GM18951 (cell line): ENCODE measurements around the gene HELQ.

Source experiments
- POLR2A ChIP-seq: IDR thresholded peaks from 4 replicates; pipeline ENCODE4 v1.6.1; 2011; ENCODE audit warnings: mild to moderate bottlenecking; ENCODE audit not compliant: insufficient read length, insufficient read depth; ENCODE audit errors: extremely low read depth
- in situ Hi-C: fragments of 300-500 bp; cut with MboI; formaldehyde crosslinking; loops from one replicate; pipeline ENCODE4 v1.12.0; 2022; ENCODE audit warnings: low sequenced_read_pairs, mixed read lengths, inconsistent platforms; ENCODE audit not compliant: unreplicated experiment

Gene HELQ

GRCh38 chr4:83378419-83378818 is 77.2 kb downstream of the HELQ start:
- in situ Hi-C loops: no loop called here
- no peak for TF ChIP-seq POLR2A

GRCh38 chr4:83372931-83373330 is 82.7 kb downstream of the HELQ start:
- in situ Hi-C loops: no loop called here
- TF ChIP-seq POLR2A: no peak

- in situ Hi-C loops: no loop called here
- TF ChIP-seq POLR2A: no peak
These were observed 83.7 kb downstream of the HELQ start for GRCh38 chr4:83371936-83372335.

DNA sequence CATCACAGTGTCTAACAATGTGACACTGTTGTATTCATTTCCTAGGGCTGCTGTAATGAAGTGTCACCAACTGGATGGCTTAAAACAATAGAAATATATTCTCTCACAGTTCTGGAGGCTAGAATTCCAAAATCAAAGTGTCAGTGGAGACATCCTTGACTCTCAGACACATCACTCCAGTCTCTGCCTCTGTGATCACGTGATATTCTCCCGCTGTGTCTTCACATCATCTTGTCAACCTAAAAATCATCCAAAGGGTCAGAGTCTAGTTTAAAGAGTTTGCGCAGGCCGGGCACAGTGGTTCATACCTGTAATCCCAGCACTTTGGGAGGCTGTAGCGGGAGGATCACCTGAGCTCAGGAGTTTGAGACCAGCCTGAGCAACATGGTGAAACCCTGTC is 84.4 kb downstream of the HELQ start:
- in situ Hi-C loops: no loop called here
- no peak for TF ChIP-seq POLR2A

GRCh38 chr4:83370640-83370906 is 85.0 kb downstream of the HELQ start:
- in situ Hi-C loops: no loop called here
- no peak for TF ChIP-seq POLR2A

DNA sequence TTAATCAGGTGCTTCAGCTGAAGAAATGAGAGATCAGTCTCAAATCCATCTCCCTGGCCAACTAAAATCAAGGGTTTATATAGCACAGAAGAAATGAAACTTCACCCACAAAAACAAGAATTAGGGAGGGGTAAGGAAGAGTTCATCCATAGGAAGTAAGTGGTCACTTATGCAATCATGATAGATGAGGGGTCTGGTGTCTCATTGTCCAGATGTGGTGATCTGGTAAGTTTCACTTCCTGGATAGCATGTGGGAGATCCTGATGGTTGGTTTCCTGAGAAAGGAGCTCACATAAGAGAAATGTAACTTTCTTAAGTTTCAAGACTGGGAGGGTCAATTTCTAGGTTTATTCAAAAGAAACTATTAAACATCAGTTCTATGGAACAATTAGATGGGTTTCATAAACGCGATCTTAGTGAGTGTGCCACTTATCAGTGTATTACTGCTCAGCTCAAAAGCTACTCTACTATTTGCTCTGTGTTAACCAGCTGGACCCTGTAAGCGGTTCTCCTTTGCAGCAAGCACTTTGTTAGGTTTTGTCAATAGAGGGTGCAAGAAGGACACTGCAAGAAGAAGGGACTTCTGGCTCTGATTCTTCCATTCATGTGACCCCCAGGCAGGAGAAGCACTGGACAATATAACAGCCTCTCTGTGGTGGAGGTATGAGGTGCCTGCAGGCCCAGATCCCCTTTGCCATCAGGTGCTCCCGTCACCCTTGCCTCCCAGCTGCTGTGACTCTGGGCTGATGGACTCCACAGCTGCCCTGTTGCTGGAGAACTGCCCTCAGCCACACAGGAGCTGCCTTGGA is 85.6 kb downstream of the HELQ start:
- TF ChIP-seq POLR2A: no peak
- in situ Hi-C loops: no loop called here

DNA sequence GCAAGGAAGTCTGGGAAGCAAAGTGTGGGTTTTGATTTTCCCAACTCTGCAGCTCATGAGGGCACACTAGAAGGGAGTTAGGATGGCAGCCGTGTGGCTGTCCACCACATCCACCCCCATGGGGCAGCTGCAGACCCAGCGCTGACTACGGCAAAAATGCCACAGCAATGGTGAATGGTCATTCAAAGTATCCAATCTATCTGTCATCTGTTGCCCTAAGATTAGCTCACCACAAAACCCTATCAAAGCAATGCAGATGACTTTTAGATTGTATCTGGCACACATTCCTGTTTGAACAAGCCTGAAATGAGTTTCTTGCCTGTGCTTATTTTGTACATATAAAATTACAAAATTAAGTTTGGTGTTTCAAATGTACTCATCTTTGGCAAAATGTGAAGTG is 91.3 kb downstream of the HELQ start:
- no peak for TF ChIP-seq POLR2A
- in situ Hi-C loops: no loop called here

DNA sequence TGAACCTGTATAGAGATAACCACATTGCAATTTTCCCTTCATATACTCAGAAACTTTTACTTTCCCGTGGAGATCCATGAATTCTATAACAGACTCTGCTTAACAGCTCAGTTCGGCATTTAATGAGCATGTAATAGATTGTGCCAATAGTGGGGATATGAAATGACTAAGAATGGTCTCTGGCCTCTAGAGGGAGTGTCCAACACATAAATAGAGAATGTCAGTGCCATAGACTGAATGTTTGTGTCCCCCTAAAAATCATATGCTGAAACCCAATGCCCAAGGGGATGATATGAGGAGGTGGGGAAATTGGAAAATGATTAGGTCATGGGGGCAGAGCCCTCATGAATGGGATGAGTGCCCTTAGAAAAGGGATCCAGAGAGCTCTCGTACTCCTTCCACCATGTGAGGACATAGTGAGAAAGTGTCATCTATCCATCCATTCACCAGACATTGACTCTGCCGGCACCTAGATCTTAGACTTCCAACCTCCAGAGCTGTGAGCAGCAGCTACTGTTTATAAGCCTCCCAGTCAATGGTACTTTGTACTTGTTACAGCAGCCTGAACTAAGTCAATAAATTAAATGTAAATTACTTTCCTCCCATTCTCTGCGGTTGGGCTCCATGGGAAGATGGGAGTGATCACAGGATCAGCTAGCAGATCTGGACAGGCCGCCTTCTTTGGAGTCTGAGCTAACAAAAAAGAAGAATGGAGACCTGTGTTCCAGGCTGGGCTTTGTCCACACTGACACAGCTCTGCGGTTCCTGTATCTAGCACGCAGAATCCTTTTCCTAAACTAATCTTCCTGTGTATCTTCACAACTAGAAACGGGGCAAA is 92.9 kb downstream of the HELQ start:
- no peak for TF ChIP-seq POLR2A
- in situ Hi-C loops: no loop called here

DNA sequence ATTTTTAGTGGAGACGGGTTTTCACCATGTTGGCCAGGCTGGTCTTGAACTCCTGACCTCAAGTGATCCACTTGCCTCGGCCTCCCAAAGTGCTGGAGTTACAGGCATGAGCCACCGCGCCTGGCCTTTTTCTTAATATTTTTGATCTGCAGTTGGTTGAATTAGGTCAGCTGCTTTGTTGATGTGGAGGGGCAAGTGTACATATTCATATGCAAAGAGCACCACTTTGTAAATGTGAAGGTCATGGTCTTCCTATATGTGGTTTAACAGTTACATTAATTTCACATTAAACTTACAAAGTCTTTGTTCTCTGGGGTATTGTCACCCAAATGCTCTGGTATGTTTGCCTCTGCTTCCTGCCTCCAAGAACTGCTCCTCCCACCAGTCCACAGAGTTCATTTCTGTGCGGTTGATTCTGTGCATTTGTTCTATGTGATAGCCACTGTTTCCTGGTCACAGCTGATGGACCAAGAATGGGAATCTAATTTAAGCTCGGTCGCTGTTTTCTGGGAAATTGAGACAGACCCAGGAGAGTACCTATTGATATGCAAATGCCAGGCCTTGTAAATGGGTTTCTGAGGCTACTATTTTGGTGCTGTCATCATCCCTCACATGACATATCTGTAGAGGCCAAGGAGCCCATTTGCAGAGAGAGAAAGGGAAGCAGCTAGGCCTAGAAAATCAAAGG is 94.1 kb downstream of the HELQ start:
- in situ Hi-C loops: no loop called here
- TF ChIP-seq POLR2A: no peak

GRCh38 chr4:83360018-83360417 is 95.6 kb downstream of the HELQ start:
- in situ Hi-C loops: no loop called here
- TF ChIP-seq POLR2A: no peak

DNA sequence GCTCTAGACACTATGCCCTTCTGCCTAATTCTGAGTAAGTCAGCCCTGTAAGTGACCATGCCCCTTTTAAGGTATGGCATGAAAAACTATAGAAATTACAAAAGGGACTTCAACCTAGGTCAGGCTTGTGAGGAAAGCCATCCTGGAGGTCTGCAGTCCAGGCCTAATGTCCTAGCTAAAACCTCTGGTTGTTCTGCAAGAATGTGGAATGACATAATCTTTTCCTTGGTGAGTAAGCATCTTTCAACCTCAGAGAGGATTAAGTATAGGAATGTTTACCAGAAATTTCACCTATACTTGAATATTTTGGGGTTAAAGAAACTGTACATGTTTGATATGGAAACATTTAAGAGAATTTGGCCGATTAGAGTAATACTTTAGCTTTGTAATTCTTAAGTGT is 97.2 kb downstream of the HELQ start:
- no peak for TF ChIP-seq POLR2A
- in situ Hi-C loops: no loop called here
